GM12875 (cell line): ENCODE results near the gene DYNLT1.
"Not testable (repeated sequence)": the region's sequence is repeated elsewhere in the genome, so short reads cannot be mapped to it uniquely, and the experiment has no call there.

Experiments
- H3K4me3 ChIP-seq: one replicate; pipeline ENCODE4 v1.5.1; 2011; ENCODE audit warnings: low read depth, low read length, control low read depth
- CTCF ChIP-seq: IDR thresholded peaks from 2 replicates; pipeline ENCODE4 v1.5.1; 2011; ENCODE audit warnings: low read depth, mild to moderate bottlenecking, control low read depth, inconsistent platforms, low read length, moderate library complexity, borderline replicate concordance; ENCODE audit not compliant: insufficient read depth

The DYNLT1 gene

GRCh38 chr6:158662954-158663624 lies 18.5 kb upstream of the DYNLT1 start:
- no peak overlapping the region for H3K4me3 ChIP-seq
- no peak for TF ChIP-seq CTCF

- H3K4me3 ChIP-seq: no peak overlapping the region
- no peak for TF ChIP-seq CTCF
These were observed 18.0 kb upstream of the DYNLT1 start for GRCh38 chr6:158662607-158662953.

- H3K4me3 ChIP-seq: no peak overlapping the region
- TF ChIP-seq CTCF: no peak
These were observed 16.7 kb upstream of the DYNLT1 start for GRCh38 chr6:158661156-158661685.

- TF ChIP-seq CTCF: peak; percentile 68
- no peak overlapping the region for H3K4me3 ChIP-seq
These were observed 15.8 kb upstream of the DYNLT1 start for GRCh38 chr6:158660333-158660754.

DNA sequence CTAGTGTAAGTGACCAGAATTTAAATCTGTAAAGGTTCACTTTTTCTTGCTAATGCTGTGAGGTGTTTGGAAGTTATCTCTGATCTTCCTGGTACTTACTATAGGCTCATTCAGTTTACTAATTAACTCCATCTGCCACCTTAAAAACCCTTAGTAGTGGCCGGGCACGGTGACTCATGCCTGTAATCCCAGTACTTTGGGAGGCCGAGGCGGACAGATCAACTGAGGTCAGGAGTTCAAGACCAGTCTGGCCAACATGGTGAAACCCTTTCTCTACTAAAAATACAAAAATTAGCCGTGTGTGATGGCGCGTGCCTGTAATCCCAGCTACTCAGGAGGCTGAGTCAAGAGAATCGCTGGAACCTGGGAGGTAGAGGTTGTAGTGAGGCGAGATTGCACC lies 12.4 kb upstream of the DYNLT1 start:
- not testable (repeated sequence) for H3K4me3 ChIP-seq

GRCh38 chr6:158655569-158656450 lies 11.3 kb upstream of the DYNLT1 start:
- no peak overlapping the region for H3K4me3 ChIP-seq
- no peak for TF ChIP-seq CTCF

- TF ChIP-seq CTCF: no peak
- no peak overlapping the region for H3K4me3 ChIP-seq
These were observed 10.5 kb upstream of the DYNLT1 start for GRCh38 chr6:158654960-158655489.
